Stimulated activated CD8-positive, alpha-beta memory T cell treated with anti-CD3 and anti-CD28 coated beads, Interleukin-15, amount 100 ng/mL, for 48 hours (primary cell): ENCODE measurements around the gene TPRA1.
"Not testable (repeated sequence)": the region's sequence is repeated elsewhere in the genome, so short reads cannot be mapped to it uniquely, and the experiment has no call there.

ENCODE experiments used
- DNase-seq, 2 donors: peaks; one replicate each; pipeline ENCODE4 v3.0.0-alpha.2; 2020; ENCODE audit warnings: low read depth in 2 of 2

The TPRA1 gene

GRCh38 chr3:127536830-127537812 lies 53.4 kb downstream of the TPRA1 start:
- DNase-seq = no peak

GRCh38 chr3:127535901-127536829 lies 54.4 kb downstream of the TPRA1 start:
- no peak for DNase-seq

GRCh38 chr3:127535106-127535785 lies 55.3 kb downstream of the TPRA1 start:
- no peak for DNase-seq

GRCh38 chr3:127534564-127534963 lies 56.0 kb downstream of the TPRA1 start:
- no peak for DNase-seq

GRCh38 chr3:127534161-127534451 lies 56.4 kb downstream of the TPRA1 start:
- no peak for DNase-seq

- no peak for DNase-seq
Observed at GRCh38 chr3:127532561-127533203, 57.9 kb downstream of the TPRA1 start.

- DNase-seq = no peak
Observed at GRCh38 chr3:127531821-127532220, 58.7 kb downstream of the TPRA1 start.

- DNase-seq = not testable (repeated sequence)
Observed at GRCh38 chr3:127530863-127531262, 59.7 kb downstream of the TPRA1 start.

- no peak for DNase-seq
Observed at GRCh38 chr3:127529346-127530188, 61.0 kb downstream of the TPRA1 start.

GRCh38 chr3:127525373-127525772 lies 65.2 kb downstream of the TPRA1 start:
- no peak for DNase-seq

- no peak for DNase-seq
Observed at GRCh38 chr3:127524296-127524896, 66.1 kb downstream of the TPRA1 start.
